HEK293 (cell line): Measurements from ENCODE around the gene PARL.
A peak's percentile ranks its signal among the peaks of the same experiment; 100 is the strongest.
"Not testable (repeated sequence)": the region's sequence is repeated elsewhere in the genome, so short reads cannot be mapped to it uniquely, and the experiment has no call there.

Experiments
- CTCF ChIA-PET: fragments of 350-600 bp; formaldehyde crosslinking; extraction: SDS; loops from one replicate; lab custom pipeline; 2021; ENCODE audit warnings: antibody characterized with exemption; lab: Yijun Ruan, JAX
- POLR2A ChIA-PET: fragments of 300-600 bp; formaldehyde crosslinking; extraction: SDS; loops from one replicate; lab custom pipeline; 2020; ENCODE audit warnings: antibody characterized with exemption, inconsistent platforms; lab: Yijun Ruan, JAX
- H3K27ac ChIP-seq: fragments of 200-500 bp; sonication (Bioruptor generic); 2 replicates; pipeline ENCODE4 v1.5.1; 2014; ENCODE audit warnings: low read depth, low read length, control low read depth, inconsistent platforms; ENCODE audit errors: extremely low read depth
- H3K36me3 ChIP-seq, 2 experiments: fragments of 200-500 bp in 1 of 2; sonication (Bioruptor generic) in 1 of 2; 1 replicate in 1 of 2; 2 replicates in 1 of 2; pipeline ENCODE4 v1.5.1; 2014 to 2017; ENCODE audit warnings: inconsistent platforms in 2 of 2, low read length in 2 of 2; ENCODE audit not compliant: control insufficient read depth in 2 of 2, insufficient read depth in 1 of 2
- H3K4me1 ChIP-seq: fragments of 200-500 bp; sonication (Bioruptor generic); 2 replicates; pipeline ENCODE4 v1.5.1; 2014; ENCODE audit warnings: mild to moderate bottlenecking, low read length, inconsistent platforms; ENCODE audit not compliant: control insufficient read depth, insufficient read depth
- H3K4me3 ChIP-seq: 2 replicates; pipeline ENCODE4 v1.5.1; 2011; ENCODE audit warnings: low read depth, mild to moderate bottlenecking, control low read depth, low read length, moderate library complexity
- H3K9me3 ChIP-seq: fragments of 200-500 bp; sonication (Bioruptor generic); 2 replicates; pipeline ENCODE4 v1.5.1; 2014; ENCODE audit warnings: low read depth, low read length, inconsistent platforms; ENCODE audit not compliant: control insufficient read depth, insufficient read depth
- MZF1 ChIP-seq: fragments of 450-650 bp; formaldehyde crosslinking; IDR thresholded peaks from 2 replicates; pipeline ENCODE4 v1.5.1; 2017; ENCODE audit warnings: missing biosample characterization, missing genetic modification characterization, borderline replicate concordance
- SETDB1 ChIP-seq: IDR thresholded peaks from one replicate; pipeline ENCODE4 v1.6.1; 2017; ENCODE audit warnings: mild to moderate bottlenecking, low read length, moderate library complexity, mixed read lengths; ENCODE audit not compliant: insufficient read length
- SP3 ChIP-seq: fragments of 450-650 bp; formaldehyde crosslinking; IDR thresholded peaks from 2 replicates; pipeline ENCODE4 v1.5.1; 2016; ENCODE audit warnings: missing biosample characterization, missing genetic modification characterization
- ZFP3 ChIP-seq: fragments of 450-650 bp; formaldehyde crosslinking; IDR thresholded peaks from 2 replicates; pipeline ENCODE4 v1.5.1; 2016; ENCODE audit warnings: low read depth, missing biosample characterization, missing genetic modification characterization
- ZNF132 ChIP-seq: fragments of 450-650 bp; formaldehyde crosslinking; IDR thresholded peaks from 2 replicates; pipeline ENCODE4 v1.5.1; 2017; ENCODE audit warnings: missing biosample characterization, missing genetic modification characterization, borderline replicate concordance
- ZNF133 ChIP-seq: fragments of 450-650 bp; formaldehyde crosslinking; IDR thresholded peaks from 2 replicates; pipeline ENCODE4 v1.5.1; 2016; ENCODE audit warnings: missing biosample characterization, missing genetic modification characterization
- ZNF18 ChIP-seq: fragments of 450-650 bp; formaldehyde crosslinking; IDR thresholded peaks from 2 replicates; pipeline ENCODE4 v1.5.1; 2016; ENCODE audit warnings: missing biosample characterization, missing genetic modification characterization
- ZNF202 ChIP-seq: fragments of 450-650 bp; formaldehyde crosslinking; IDR thresholded peaks from 2 replicates; pipeline ENCODE4 v1.5.1; 2016; ENCODE audit warnings: missing biosample characterization, missing genetic modification characterization, borderline replicate concordance
- ZNF280C ChIP-seq: fragments of 450-650 bp; formaldehyde crosslinking; IDR thresholded peaks from 2 replicates; pipeline ENCODE4 v1.5.1; 2016; ENCODE audit warnings: missing biosample characterization, missing genetic modification characterization
- ZNF350 ChIP-seq: fragments of 450-650 bp; formaldehyde crosslinking; IDR thresholded peaks from 2 replicates; pipeline ENCODE4 v1.5.0; 2017; ENCODE audit warnings: missing biosample characterization, mild to moderate bottlenecking, missing genetic modification characterization
- ZNF426 ChIP-seq: fragments of 450-650 bp; formaldehyde crosslinking; IDR thresholded peaks from 2 replicates; pipeline ENCODE4 v1.5.1; 2017; ENCODE audit warnings: missing biosample characterization, missing genetic modification characterization, mild to moderate bottlenecking, inconsistent platforms, moderate library complexity
- ZNF548 ChIP-seq: fragments of 450-650 bp; formaldehyde crosslinking; IDR thresholded peaks from 2 replicates; pipeline ENCODE4 v1.5.1; 2016; ENCODE audit warnings: missing biosample characterization, missing genetic modification characterization
- ZNF549 ChIP-seq: fragments of 450-650 bp; IDR thresholded peaks from 2 replicates; pipeline ENCODE4 v1.5.1; 2018; ENCODE audit warnings: missing biosample characterization, missing genetic modification characterization, mild to moderate bottlenecking, inconsistent platforms, moderate library complexity
- ZNF555 ChIP-seq: fragments of 450-650 bp; formaldehyde crosslinking; conservative IDR thresholded peaks from 2 replicates; pipeline ENCODE4 v1.5.1; 2017; ENCODE audit warnings: missing biosample characterization, mild to moderate bottlenecking, missing genetic modification characterization, inconsistent platforms

The PARL gene

GRCh38 chr3:183790700-183791099 is 94.0 kb downstream of the PARL start (continued):
- TF ChIP-seq ZNF548 (tag by site-specific recombination) (no peak), SP3 (tag by site-specific recombination) (no peak)
- TF ChIP-seq, all 188 proteins: peak for 0

- H3K4me1 ChIP-seq, result no peaks in the 10 kb centered on the region
- H3K36me3 ChIP-seq, result peaks cover 24 to 68% of the 10 kb centered on the region in 2 experiments
- H3K27ac ChIP-seq, result no peak overlapping the region
- no peaks in the 10 kb centered on the region for H3K9me3 ChIP-seq
- CTCF ChIA-PET, result no interaction called here
- TF ChIP-seq ZNF280C (tag by site-specific recombination) (no peak), ZNF132 (no peak), SETDB1 (no peak), MZF1 (no peak), ZNF202 (tag by site-specific recombination) (no peak), ZFP3 (no peak), ZNF426 (tag by site-specific recombination) (no peak), ZNF18 (tag by site-specific recombination) (no peak), ZNF555 (tag by site-specific recombination) (no peak)
- TF ChIP-seq, all 188 proteins: peak for 0
- no peak overlapping the region for H3K4me3 ChIP-seq
- POLR2A ChIA-PET, result no interaction called here
Measured at GRCh38 chr3:183789826-183790225, 94.9 kb downstream of the PARL start.

GRCh38 chr3:183784503-183784902 is 100.2 kb downstream of the PARL start:
- CTCF ChIA-PET, H3K27ac ChIP-seq, POLR2A ChIA-PET: not testable (repeated sequence)

GRCh38 chr3:183782576-183783276 is 102.0 kb downstream of the PARL start:
- POLR2A ChIA-PET, result no interaction called here
- H3K27ac ChIP-seq, result no peak overlapping the region
- H3K4me3 ChIP-seq, result no peak overlapping the region
- H3K9me3 ChIP-seq, result no peaks in the 10 kb centered on the region
- H3K36me3 ChIP-seq, result peaks cover 31 to 81% of the 10 kb centered on the region in 2 experiments
- no peaks in the 10 kb centered on the region for H3K4me1 ChIP-seq
- TF ChIP-seq ZNF350 (tag by site-specific recombination) (no peak), ZNF133 (tag by site-specific recombination) (peak; percentile 67), ZNF549 (tag by site-specific recombination) (no peak)
- TF ChIP-seq, all 188 proteins: peak for 1
- CTCF ChIA-PET, result no interaction called here

More at GRCh38 chr3:183784503-183784902, 100.2 kb downstream of the PARL start:
- H3K36me3 ChIP-seq, result peaks cover 24 to 73% of the 10 kb centered on the region in 2 experiments
- not testable (repeated sequence) for H3K4me3 ChIP-seq, H3K9me3 ChIP-seq, H3K4me1 ChIP-seq
